Endothelial cell of umbilical vein (primary cell): ENCODE data around the gene MYD88. TPM values are rescaled to one million over a fixed set of nuclear protein-coding genes. Genes with fewer than 3 reads are reported as not detected.

Experiments
- BruUV-seq: library from RNA; stranded (reverse); fragments of 400-500 nt; replicated peaks from 2 replicates; lab custom pipeline; 2021; lab: Mats Ljungman, UMichigan
- CTCF ChIA-PET: fragments of 300-600, 350-600 bp; sonication (Branson Sonifier 250); formaldehyde crosslinking; loops from one replicate; lab custom pipeline; 2021; ENCODE audit warnings: antibody characterized with exemption, inconsistent platforms; lab: Charles Lee
- POLR2A ChIA-PET: fragments of 300-600, 350-600 bp; sonication (Branson Sonifier 250); formaldehyde crosslinking; loops from one replicate; lab custom pipeline; 2021; ENCODE audit warnings: antibody characterized with exemption, inconsistent platforms; lab: Charles Lee
- DNase-seq: peaks from one replicate; pipeline ENCODE4 v3.0.0-alpha.2; 2011; ENCODE audit warnings: low read depth, low spot score
- FAIRE-seq: peaks from 2 replicates; lab custom pipeline; 2011; peaks lifted over from hg19 to GRCh38; lab: Jason Lieb, UNC
- H2AFZ ChIP-seq: 2 replicates; pipeline ENCODE4 v1.6.0; 2012; ENCODE audit warnings: low read depth, low read length, control low read depth, inconsistent platforms
- H3K27ac ChIP-seq: 2 replicates; pipeline ENCODE4 v1.5.1; 2011; ENCODE audit warnings: low read depth, mild to moderate bottlenecking, control low read depth, low read length, moderate library complexity; ENCODE audit not compliant: insufficient read depth
- H3K27me3 ChIP-seq, 2 experiments: 2 replicates each; pipeline versions ENCODE4 v1.6.0 to v1.6.1; 2011; ENCODE audit warnings: low read length in 2 of 2, mixed read lengths in 1 of 2; ENCODE audit not compliant: control insufficient read depth in 2 of 2, insufficient read depth in 2 of 2
- H3K36me3 ChIP-seq, 2 experiments: 2 replicates in 1 of 2; 3 replicates in 1 of 2; pipeline ENCODE4 v1.5.1; 2011; ENCODE audit warnings: low read length in 2 of 2, mild to moderate bottlenecking in 1 of 2, moderate library complexity in 1 of 2; ENCODE audit not compliant: control insufficient read depth in 2 of 2, insufficient read depth in 2 of 2; ENCODE audit errors: extremely low read depth in 1 of 2
- H3K4me1 ChIP-seq: 3 replicates; pipeline ENCODE4 v1.5.1; 2011; ENCODE audit warnings: mild to moderate bottlenecking, low read length; ENCODE audit not compliant: control insufficient read depth, insufficient read depth; ENCODE audit errors: extremely low read depth
- H3K4me2 ChIP-seq: 2 replicates; pipeline ENCODE4 v1.6.1; 2011; ENCODE audit warnings: low read length, control low read depth, mixed read lengths; ENCODE audit not compliant: insufficient read depth
- H3K4me3 ChIP-seq, 3 experiments: fragments of 200-600 bp in 1 of 3; sonication (generic), shearing (Covaris generic) in 1 of 3; replicated peaks in 1 of 3; 2 replicates each; pipeline ENCODE4 v1.5.1; 2011 to 2016; ENCODE audit warnings: control low read depth in 3 of 3, low read length in 3 of 3, mild to moderate bottlenecking in 2 of 3, inconsistent platforms in 1 of 3, low read depth in 1 of 3, moderate library complexity in 1 of 3; ENCODE audit not compliant: insufficient read depth in 1 of 3
- H3K79me2 ChIP-seq: 2 replicates; pipeline ENCODE4 v1.6.0; 2012; ENCODE audit warnings: low read length, inconsistent platforms; ENCODE audit not compliant: control insufficient read depth, insufficient read depth
- H3K9ac ChIP-seq: replicated peaks from 2 replicates; pipeline ENCODE3; 2011; ENCODE audit warnings: low read length, control low read depth; ENCODE audit not compliant: insufficient read depth; ENCODE audit errors: extremely low read depth
- H3K9me1 ChIP-seq: replicated peaks from 3 replicates; pipeline ENCODE4 v1.6.0; 2011; ENCODE audit warnings: mild to moderate bottlenecking, low read length; ENCODE audit not compliant: control insufficient read depth, insufficient read depth; ENCODE audit errors: extremely low read depth
- H3K9me3 ChIP-seq: replicated peaks from 2 replicates; pipeline ENCODE4 v1.5.1; 2012; ENCODE audit warnings: low read length, inconsistent platforms; ENCODE audit not compliant: control insufficient read depth, insufficient read depth
- H4K20me1 ChIP-seq: replicated peaks from 2 replicates; pipeline ENCODE3; 2011; ENCODE audit warnings: mild to moderate bottlenecking, low read length; ENCODE audit not compliant: control insufficient read depth, insufficient read depth; ENCODE audit errors: extremely low read depth
- CTCF ChIP-seq, 2 donors: IDR thresholded peaks; 1 replicate in 1 of 2; 2 replicates in 1 of 2; pipeline ENCODE4 v1.5.1; 2011; ENCODE audit warnings: low read length in 2 of 2, mild to moderate bottlenecking in 2 of 2, moderate library complexity in 2 of 2, control low read depth in 1 of 2, inconsistent platforms in 1 of 2, low read depth in 1 of 2; ENCODE audit not compliant: insufficient read depth in 1 of 2; ENCODE audit errors: extremely low read depth in 1 of 2
- EZH2 ChIP-seq: IDR thresholded peaks from 2 replicates; pipeline ENCODE4 v1.6.1; 2012; ENCODE audit warnings: borderline replicate concordance, low read depth, mild to moderate bottlenecking, moderate library complexity, low read length, inconsistent platforms; ENCODE audit not compliant: severe bottlenecking
- FOS ChIP-seq: IDR thresholded peaks from 2 replicates; pipeline ENCODE4 v1.6.1; 2011; ENCODE audit warnings: mild to moderate bottlenecking, low read length, moderate library complexity, borderline replicate concordance; ENCODE audit not compliant: insufficient read depth
- GATA2 ChIP-seq: IDR thresholded peaks from 2 replicates; pipeline ENCODE4 v1.7.0; 2011; ENCODE audit warnings: low read depth, mild to moderate bottlenecking, moderate library complexity, mixed read lengths, low read length; ENCODE audit not compliant: insufficient read length, insufficient read depth
- JUN ChIP-seq: IDR thresholded peaks from 2 replicates; pipeline ENCODE4 v1.6.1; 2011; ENCODE audit warnings: borderline replicate concordance, low read depth; ENCODE audit not compliant: insufficient read length, insufficient read depth
- MAX ChIP-seq: IDR thresholded peaks from 2 replicates; pipeline ENCODE4 v1.6.1; 2011; ENCODE audit not compliant: insufficient read depth, insufficient read length
- MYC ChIP-seq: IDR thresholded peaks from one replicate; pipeline ENCODE4 v1.6.1; 2011; ENCODE audit warnings: mild to moderate bottlenecking, low read depth, low read length
- POLR2A ChIP-seq: IDR thresholded peaks from 2 replicates; pipeline ENCODE4 v1.6.1; 2012; ENCODE audit warnings: low read depth, mild to moderate bottlenecking, control low read depth, low read length
- POLR2AphosphoS5 ChIP-seq: IDR thresholded peaks from 2 replicates; pipeline ENCODE4 v1.6.1; 2012; ENCODE audit warnings: low read depth, mild to moderate bottlenecking, control low read depth, low read length, moderate library complexity; ENCODE audit not compliant: insufficient read depth
- dilution Hi-C: fragments of 300-500 bp; cut with MboI; formaldehyde crosslinking; loops from one replicate; pipeline ENCODE4 v1.15.0; 2019; ENCODE audit warnings: low sequenced_read_pairs; ENCODE audit not compliant: extremely low pct_ligation_motif_present
- intact Hi-C: fragments of 100-400 bp; cut with micrococcal nuclease; formaldehyde crosslinking; loops from one replicate; pipeline ENCODE4 v1.10.0; 2022
- polyA plus RNA-seq, 4 experiments: library from polyadenylated mRNA; depleted of rRNA in 3 of 4; stranded (reverse) in 3 of 4; unstranded in 1 of 4; fragments of >200 nt; gene quantifications; 2 replicates each; pipeline versions ENCODE4 v1.2.1 to v1.2.3, GENCODE V29; 2011 to 2012; ENCODE audit warnings: missing spikeins in 1 of 4
- total RNA-seq: library from RNA; stranded (reverse); gene quantifications from 2 replicates; pipeline ENCODE4 v1.2.3, GENCODE V29; 2021

MYD88 gene
- total and polyA plus RNA-seq, 2 donors (not counting 3 experiments of a cell fraction or from before 2014, with no cell fraction given) = 35.1 to 55.0 TPM

GRCh38 chr3:38109580-38110313, 28.7 kb upstream of the MYD88 start:
- ChIA-PET CTCF (no interaction called here), POLR2A (no interaction called here)
- H3K27me3 ChIP-seq = peaks cover 0 to 3% of the 10 kb centered on the region in 2 experiments
- H3K4me2 ChIP-seq = no peak overlapping the region
- no peaks in the 10 kb centered on the region for H4K20me1 ChIP-seq
- dilution Hi-C loops (no loop called here), intact Hi-C loops (no loop called here)
- no peaks in the 10 kb centered on the region for H3K9me1 ChIP-seq
- FAIRE-seq (no peak), DNase-seq (no peak)
- no peaks in the 10 kb centered on the region for H3K36me3 ChIP-seq
- BruUV-seq = no TSS peak
- no peak overlapping the region for H2AFZ ChIP-seq
- H3K27ac ChIP-seq = no peak overlapping the region
- H3K4me3 ChIP-seq = no peak overlapping the region
- H3K4me1 ChIP-seq = no peaks in the 10 kb centered on the region
- no peaks in the 10 kb centered on the region for H3K79me2 ChIP-seq
- no peak for TF ChIP-seq CTCF (IDR thresholded peaks at IDR 0.05; ENCODE audit: extremely low read depth in 1 of 2, insufficient read depth in 1 of 2, low read depth in 1 of 2, low read length in 2 of 2)
- no peak for TF ChIP-seq JUN
- TF ChIP-seq MYC = no peak
- no peak for TF ChIP-seq MAX
- TF ChIP-seq FOS = no peak
- TF ChIP-seq POLR2A = no peak
- TF ChIP-seq EZH2 = no peak
- TF ChIP-seq GATA2 = no peak
- TF ChIP-seq POLR2AphosphoS5 = no peak
- H3K9me3 ChIP-seq = no peaks in the 10 kb centered on the region
- no peak overlapping the region for H3K9ac ChIP-seq
